ENCODE results near the gene LAMA1. TPM values are rescaled to one million over a fixed set of nuclear protein-coding genes. Genes with fewer than 3 reads are reported as not detected.

The LAMA1 gene
- total RNA-seq, 1 experiment from 2014 or later = not detected

DNA sequence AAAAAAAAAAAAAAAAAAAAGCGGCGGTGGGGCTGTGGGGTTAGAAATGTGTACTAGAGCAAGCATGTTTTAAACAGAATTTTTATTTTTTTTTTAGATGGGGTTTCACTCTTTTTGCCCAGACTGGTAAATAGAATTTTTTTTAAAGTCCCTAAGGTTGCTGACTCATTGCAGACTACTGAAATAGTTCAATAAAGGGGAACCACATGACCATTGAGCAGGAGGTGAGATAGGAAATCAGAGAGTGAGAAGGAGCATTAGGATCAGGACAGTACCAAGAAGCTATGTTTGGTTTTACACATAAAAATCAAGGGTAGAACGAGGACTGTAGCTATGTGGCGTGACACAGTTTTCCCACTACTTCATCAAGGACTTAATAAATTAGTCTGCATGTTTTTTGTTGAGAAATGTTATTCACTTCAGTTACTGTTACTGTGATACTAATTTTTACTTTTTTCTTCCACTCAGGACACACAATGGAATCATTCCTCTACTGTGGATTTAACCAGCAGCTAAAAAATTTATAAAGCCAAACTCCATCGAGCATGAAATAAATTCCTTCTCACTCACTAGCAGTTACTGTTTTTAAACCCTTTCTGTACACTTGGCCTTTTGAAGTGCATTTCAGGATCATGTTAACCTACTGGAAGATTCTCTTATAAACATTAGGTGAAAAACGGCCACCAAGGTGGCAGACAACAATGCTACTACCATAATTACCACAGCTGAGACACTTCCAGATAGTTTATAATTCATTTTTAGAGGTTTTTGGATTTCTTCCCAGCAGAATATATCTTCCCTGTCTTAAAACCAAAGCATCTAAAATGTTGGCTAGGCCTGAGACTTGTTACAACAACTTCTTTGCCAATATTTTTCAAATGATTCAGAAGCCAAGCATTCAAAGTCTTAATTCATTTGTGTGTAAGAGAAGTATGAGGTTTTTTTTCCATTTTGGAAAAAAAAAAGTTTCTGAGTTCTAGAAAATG is 33.2 kb downstream of the LAMA1 start:
- Histone ChIP-seq H3K9me3 (ENCODE audit: low read depth, low read length, poor library complexity, severe bottlenecking) (peaks cover 11% of the 10 kb centered on the region), H3K36me3 (ENCODE audit: insufficient read depth, low read length, poor library complexity, severe bottlenecking) (no peaks in the 10 kb centered on the region), H3K27me3 (replicated peaks; ENCODE audit: insufficient read depth, low read depth, low read length, poor library complexity) (no peaks in the 10 kb centered on the region), H3K27ac (ENCODE audit: low read depth, low read length, poor library complexity, severe bottlenecking) (no peak overlapping the region), H3K4me1 (ENCODE audit: insufficient read depth, low read length, poor library complexity, severe bottlenecking) (no peaks in the 10 kb centered on the region), H3K4me3 (ENCODE audit: low read depth, low read length, poor library complexity, severe bottlenecking) (no peak overlapping the region)
- intact Hi-C loops (cut with micrococcal nuclease; ENCODE audit: unreplicated experiment) = no loop called here
- DNase-seq (ENCODE audit: low spot score) = no peak
- TF ChIP-seq EZH2 (IDR thresholded peaks at IDR 0.05; ENCODE audit: borderline replicate concordance, low read depth, low read length, poor library complexity, severe bottlenecking) = no peak
- TF ChIP-seq, protein P1, sequence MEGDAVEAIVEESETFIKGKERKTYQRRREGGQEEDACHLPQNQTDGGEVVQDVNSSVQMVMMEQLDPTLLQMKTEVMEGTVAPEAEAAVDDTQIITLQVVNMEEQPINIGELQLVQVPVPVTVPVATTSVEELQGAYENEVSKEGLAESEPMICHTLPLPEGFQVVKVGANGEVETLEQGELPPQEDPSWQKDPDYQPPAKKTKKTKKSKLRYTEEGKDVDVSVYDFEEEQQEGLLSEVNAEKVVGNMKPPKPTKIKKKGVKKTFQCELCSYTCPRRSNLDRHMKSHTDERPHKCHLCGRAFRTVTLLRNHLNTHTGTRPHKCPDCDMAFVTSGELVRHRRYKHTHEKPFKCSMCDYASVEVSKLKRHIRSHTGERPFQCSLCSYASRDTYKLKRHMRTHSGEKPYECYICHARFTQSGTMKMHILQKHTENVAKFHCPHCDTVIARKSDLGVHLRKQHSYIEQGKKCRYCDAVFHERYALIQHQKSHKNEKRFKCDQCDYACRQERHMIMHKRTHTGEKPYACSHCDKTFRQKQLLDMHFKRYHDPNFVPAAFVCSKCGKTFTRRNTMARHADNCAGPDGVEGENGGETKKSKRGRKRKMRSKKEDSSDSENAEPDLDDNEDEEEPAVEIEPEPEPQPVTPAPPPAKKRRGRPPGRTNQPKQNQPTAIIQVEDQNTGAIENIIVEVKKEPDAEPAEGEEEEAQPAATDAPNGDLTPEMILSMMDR (conservative IDR thresholded peaks at IDR 0.05; ENCODE audit: low read depth, low read length) = no peak
- ChIA-PET CTCF (no interaction called here), POLR2A (ENCODE audit: low non-redundant PET) (no interaction called here)
- BruUV-seq (replicated peaks) = no TSS peak

DNA sequence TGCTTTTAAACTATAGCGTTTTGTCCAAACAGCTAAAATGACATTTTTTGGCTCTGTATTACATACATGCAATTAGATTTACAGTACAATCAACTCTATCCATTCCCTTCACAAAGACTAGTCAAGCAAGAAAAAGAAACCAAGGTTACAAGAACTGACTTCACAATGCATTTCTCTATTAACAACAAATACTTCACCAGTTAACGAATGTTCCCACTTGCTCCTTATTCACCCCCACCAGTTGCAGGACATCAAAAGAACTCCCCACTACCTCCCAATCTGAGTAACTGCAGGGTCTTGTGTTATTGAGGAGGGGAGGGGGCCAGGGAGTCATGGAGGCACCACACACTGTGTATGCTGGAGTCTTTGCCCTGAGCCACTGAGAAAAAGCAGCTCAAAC is 34.9 kb downstream of the LAMA1 start:
- TF ChIP-seq, protein P1 (conservative IDR thresholded peaks at IDR 0.05; ENCODE audit: low read depth, low read length) = no peak
- TF ChIP-seq EZH2 (IDR thresholded peaks at IDR 0.05; ENCODE audit: borderline replicate concordance, low read depth, low read length, poor library complexity, severe bottlenecking) = no peak
- Histone ChIP-seq H3K27ac (ENCODE audit: low read depth, low read length, poor library complexity, severe bottlenecking) (no peak overlapping the region), H3K36me3 (ENCODE audit: insufficient read depth, low read length, poor library complexity, severe bottlenecking) (no peaks in the 10 kb centered on the region), H3K4me1 (ENCODE audit: insufficient read depth, low read length, poor library complexity, severe bottlenecking) (no peaks in the 10 kb centered on the region), H3K4me3 (ENCODE audit: low read depth, low read length, poor library complexity, severe bottlenecking) (no peak overlapping the region), H3K27me3 (replicated peaks; ENCODE audit: insufficient read depth, low read depth, low read length, poor library complexity) (no peaks in the 10 kb centered on the region), H3K9me3 (ENCODE audit: low read depth, low read length, poor library complexity, severe bottlenecking) (peaks cover 14% of the 10 kb centered on the region)
- CTCF ChIA-PET = no interaction called here
- intact Hi-C loops (cut with micrococcal nuclease; ENCODE audit: unreplicated experiment) = no loop called here
- no peak for DNase-seq (ENCODE audit: low spot score)
- POLR2A ChIA-PET (ENCODE audit: low non-redundant PET) = no interaction called here
- BruUV-seq (replicated peaks) = no TSS peak

DNA sequence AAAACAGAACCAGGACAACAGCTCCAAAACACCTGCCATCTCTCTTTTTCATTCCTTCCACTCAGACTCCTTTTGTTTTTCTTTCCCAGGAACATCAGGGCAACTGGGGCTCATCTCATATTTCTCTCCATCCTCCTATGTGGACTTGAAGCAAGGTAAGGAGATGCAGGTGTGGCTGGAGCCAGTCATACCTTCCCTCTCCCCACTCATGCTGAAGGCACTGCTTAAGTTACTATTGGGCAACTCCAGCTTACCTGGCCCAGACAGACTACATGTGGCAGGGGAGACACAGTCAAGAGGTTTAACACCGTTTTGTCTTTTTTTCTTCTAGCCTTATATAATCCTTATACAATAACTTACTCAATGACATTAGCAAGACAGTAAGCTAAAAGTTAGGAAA is 38.4 kb downstream of the LAMA1 start:
- DNase-seq (ENCODE audit: low spot score) = no peak
- TF ChIP-seq, protein P1 (conservative IDR thresholded peaks at IDR 0.05; ENCODE audit: low read depth, low read length) = no peak
- no peak for TF ChIP-seq EZH2 (IDR thresholded peaks at IDR 0.05; ENCODE audit: borderline replicate concordance, low read depth, low read length, poor library complexity, severe bottlenecking)
- CTCF ChIA-PET = no interaction called here
- BruUV-seq (replicated peaks) = no TSS peak
- no peaks in the 10 kb centered on the region for H3K27me3 ChIP-seq (replicated peaks; ENCODE audit: insufficient read depth, low read depth, low read length, poor library complexity)
- H3K9me3 ChIP-seq (ENCODE audit: low read depth, low read length, poor library complexity, severe bottlenecking) = peaks cover 9% of the 10 kb centered on the region
- no peak overlapping the region for H3K4me3 ChIP-seq (ENCODE audit: low read depth, low read length, poor library complexity, severe bottlenecking)
- POLR2A ChIA-PET (ENCODE audit: low non-redundant PET) = no interaction called here
- no peak overlapping the region for H3K27ac ChIP-seq (ENCODE audit: low read depth, low read length, poor library complexity, severe bottlenecking)
- H3K4me1 ChIP-seq (ENCODE audit: insufficient read depth, low read length, poor library complexity, severe bottlenecking) = no peaks in the 10 kb centered on the region
- H3K36me3 ChIP-seq (ENCODE audit: insufficient read depth, low read length, poor library complexity, severe bottlenecking) = no peaks in the 10 kb centered on the region
- intact Hi-C loops (cut with micrococcal nuclease; ENCODE audit: unreplicated experiment) = no loop called here
